ENCODE results near the gene TBL1X.

DNA sequence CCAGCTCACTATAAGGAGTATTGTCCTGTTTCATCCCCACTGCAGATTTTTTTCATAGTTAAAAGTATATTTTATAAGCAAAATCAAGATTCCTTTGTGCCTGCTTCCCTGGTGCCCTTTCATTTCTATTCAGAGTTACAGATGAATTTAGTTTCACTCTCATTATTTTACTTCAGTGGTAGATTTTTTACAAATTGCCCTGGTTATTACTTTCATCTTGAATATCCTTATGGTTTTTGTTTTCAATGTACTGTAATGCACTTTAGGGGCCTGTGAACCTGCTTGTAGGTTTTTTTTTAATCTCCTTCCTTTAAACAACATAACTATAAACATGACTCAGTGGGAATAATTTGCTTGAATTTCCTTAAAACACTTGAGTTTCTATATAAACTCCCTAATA is 174.0 kb downstream of the TBL1X start:
- no peak for TF ChIP-seq POLR2AphosphoS5 (IDR thresholded peaks at IDR 0.05; ENCODE audit: low read depth, low read length)
- TF ChIP-seq, protein P1, sequence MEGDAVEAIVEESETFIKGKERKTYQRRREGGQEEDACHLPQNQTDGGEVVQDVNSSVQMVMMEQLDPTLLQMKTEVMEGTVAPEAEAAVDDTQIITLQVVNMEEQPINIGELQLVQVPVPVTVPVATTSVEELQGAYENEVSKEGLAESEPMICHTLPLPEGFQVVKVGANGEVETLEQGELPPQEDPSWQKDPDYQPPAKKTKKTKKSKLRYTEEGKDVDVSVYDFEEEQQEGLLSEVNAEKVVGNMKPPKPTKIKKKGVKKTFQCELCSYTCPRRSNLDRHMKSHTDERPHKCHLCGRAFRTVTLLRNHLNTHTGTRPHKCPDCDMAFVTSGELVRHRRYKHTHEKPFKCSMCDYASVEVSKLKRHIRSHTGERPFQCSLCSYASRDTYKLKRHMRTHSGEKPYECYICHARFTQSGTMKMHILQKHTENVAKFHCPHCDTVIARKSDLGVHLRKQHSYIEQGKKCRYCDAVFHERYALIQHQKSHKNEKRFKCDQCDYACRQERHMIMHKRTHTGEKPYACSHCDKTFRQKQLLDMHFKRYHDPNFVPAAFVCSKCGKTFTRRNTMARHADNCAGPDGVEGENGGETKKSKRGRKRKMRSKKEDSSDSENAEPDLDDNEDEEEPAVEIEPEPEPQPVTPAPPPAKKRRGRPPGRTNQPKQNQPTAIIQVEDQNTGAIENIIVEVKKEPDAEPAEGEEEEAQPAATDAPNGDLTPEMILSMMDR (IDR thresholded peaks at IDR 0.05), result no peak
- TF ChIP-seq SIN3A (IDR thresholded peaks at IDR 0.05; ENCODE audit: borderline replicate concordance, insufficient read depth, low read depth, low read length), result no peak
